GM21423 (cell line): ENCODE measurements around the gene LCA5L.
A peak's percentile ranks its signal among the peaks of the same experiment; 100 is the strongest.

Experiments used
- ATAC-seq: cut with Tn5 transposase; IDR thresholded peaks from one replicate; pipeline ENCODE4 v1.9.1; 2021; ENCODE audit warnings: mild to moderate bottlenecking, moderate library complexity; ENCODE audit not compliant: unreplicated experiment

LCA5L gene

GRCh38 chr21:39445321-39446269, at the start of gene LCA5L:
TSS of gene LCA5L (minus strand) at chr21:39445778. CDS start at chr21:39428493, 17,285 bp downstream.
- ATAC-seq: peak; percentile 91

- no peak for ATAC-seq
These were observed 43.9 kb upstream of the LCA5L start for GRCh38 chr21:39489380-39489924.

DNA sequence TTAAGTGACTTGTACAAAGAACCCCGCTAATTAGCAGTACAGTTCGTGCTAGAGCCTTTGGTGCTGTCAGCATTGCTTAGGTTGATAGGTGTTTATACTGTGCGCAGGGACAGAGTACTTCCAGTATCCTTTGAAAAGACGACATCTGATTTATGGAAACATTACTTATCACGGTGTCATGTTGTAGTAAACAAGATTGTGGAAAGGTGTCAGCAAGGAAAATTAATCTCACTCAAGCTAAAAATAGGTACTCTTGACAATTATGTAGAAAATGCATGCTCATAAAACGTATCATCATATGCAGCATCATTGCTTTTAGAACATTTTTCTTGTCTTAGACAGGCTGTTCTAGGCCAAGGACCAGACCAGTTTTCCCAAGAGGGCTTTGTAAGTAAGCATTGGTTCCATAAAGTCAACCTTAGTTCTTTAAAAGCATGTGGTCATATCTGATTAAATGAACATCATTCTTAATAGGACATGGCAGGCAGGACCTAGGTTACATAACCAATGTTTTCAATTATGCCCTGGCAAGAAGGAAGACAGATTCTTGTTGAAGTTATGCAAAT, 39.2 kb upstream of the LCA5L start:
- ATAC-seq: no peak

DNA sequence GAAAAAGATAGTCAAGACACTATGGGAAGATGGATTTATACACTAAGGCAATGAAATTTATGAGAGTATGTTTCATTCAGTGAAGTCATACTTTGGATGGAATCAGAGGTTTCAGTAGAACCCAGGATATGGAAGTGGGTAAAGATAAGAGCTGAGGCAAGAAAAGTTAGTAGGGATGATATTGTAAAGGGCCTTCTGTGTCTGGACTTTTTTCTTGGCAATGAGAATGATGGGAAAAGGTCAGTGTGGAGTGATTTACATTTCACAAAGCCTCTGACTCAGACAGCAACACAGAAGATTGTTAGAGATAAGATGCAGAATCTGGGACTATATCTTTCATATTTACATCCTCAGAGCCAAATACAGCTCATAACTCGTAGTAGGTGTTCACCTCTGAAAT, 38.3 kb upstream of the LCA5L start:
- ATAC-seq: no peak

- ATAC-seq: no peak
These were observed 36.3 kb upstream of the LCA5L start for GRCh38 chr21:39481886-39482285.

DNA sequence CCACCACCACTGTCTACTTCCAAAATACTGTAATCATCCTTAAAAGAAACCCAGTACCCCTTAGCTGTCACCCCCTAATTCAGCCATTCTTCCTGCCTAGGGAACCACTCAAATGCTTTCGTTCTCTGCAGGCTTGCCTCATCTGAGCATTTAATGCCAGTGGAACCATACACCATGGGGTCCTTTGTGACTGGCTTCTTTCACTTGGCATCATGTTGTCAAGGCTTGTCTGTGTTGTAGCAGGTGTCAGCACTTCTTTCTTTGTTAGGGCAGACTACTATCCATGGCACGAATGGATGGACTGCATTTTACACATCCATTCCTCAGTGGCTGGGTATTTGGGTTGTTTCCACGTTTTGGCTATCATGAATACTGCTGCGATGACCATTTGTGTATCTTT, 34.7 kb upstream of the LCA5L start:
- no peak for ATAC-seq

DNA sequence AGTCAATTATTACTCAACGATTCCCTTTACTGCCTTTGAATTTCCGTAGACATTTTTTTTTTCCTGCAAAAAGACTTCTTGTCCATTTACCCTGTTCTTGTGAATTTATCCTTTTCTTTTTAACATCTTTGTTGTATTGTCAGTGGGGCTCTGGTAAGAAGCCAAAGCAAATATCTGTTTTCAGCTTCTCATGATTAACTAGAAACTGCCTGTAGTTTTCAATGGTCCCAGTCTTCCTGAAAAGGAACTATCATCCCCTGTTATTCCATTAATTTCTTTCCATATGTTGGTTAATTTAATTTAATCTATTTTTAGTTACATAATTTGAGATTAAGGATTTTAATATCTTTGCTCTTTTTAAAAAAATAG, 34.2 kb upstream of the LCA5L start:
- ATAC-seq: no peak

DNA sequence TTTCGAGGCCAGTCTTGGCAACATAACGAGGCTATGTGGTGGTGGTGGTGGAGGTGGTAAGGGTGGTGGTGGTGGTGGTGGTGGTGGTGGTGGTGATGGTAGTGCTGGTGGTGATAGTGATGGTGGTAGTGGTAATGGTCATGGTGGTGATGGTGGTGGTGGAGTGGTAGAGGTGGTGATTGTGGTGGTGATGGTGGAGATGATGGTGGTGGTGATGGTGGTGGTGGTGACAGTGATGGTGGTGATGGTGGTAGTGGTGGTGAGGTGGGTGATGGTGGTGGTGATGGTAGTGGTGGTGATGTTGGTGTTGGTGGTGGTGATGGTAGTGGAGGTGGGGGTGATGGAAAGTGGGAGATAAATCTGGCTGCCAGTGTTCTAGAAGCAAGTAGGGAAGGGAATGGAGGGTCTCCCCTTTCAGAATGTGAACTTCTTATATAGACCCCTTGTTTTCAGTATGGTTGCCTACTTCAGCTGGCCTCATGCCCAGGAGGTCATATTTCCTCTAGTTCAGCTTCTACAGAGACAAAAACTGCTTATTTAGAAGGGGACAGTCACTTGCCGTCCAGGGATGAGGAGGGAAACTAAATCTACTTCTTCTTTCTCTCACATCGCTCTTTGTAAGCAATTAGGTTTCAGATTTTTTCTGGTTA, 33.7 kb upstream of the LCA5L start:
- ATAC-seq: no peak

DNA sequence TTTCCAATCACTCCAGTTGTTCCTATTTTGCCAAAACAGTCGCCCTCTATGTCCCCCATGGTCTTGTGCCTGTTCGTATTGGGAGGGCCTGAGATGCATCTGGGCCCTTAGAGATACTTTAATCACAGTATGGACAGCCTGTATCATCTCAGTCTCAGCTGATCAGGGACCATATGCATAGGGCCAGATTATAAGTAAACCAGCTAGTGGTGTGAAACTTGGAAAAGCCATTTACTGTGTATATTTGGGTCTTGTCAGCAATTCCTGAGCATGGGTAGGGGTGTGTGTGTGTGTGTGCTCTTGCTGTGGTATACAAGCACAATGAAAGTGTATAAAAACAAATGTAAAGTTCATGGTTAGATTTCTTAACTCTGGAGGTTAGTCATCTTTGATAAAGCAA, 29.0 kb upstream of the LCA5L start:
- no peak for ATAC-seq

- no peak for ATAC-seq
These were observed 27.2 kb upstream of the LCA5L start for GRCh38 chr21:39472786-39473185.

DNA sequence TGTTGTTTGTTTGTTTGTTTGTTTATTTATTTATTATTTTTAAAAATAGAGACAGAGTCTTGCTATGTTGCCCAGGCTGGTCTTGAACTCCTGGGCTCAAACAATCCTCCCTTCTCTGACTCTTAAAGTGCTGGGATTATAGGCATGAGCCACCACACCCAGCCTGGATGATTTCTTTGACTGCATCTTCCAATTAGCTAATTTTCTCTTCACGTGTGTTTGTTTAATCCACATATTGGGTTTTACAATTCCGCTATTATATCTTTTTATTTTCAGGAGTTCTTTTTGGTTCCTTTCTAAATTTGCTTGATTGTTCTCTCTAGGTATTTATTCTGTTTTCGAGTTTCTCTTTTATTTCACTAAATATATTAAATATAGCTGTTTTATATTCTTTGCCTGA, 26.0 kb upstream of the LCA5L start:
- ATAC-seq: no peak

GRCh38 chr21:39468559-39468958, 23.0 kb upstream of the LCA5L start:
- ATAC-seq: no peak

DNA sequence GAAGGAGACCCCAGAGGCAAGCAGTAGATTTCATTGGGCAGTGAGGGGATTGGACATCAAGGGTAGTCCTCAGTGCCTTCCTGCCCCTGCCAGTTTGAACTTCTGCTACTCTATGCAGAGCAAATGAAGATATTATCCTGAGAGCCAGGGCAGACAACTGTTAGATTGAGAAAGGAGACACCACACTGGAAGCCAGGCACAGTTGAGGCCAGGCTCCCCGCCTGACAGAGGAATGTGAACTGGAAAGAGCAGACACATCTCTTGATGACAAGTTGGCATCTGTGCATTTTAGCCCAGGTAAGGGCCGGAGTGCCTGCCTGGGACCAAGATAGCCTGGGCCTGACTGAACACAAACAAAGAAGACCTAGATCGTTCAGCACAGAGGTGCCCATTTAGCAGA, 22.2 kb upstream of the LCA5L start:
- ATAC-seq: no peak

GRCh38 chr21:39466584-39466983, 21.0 kb upstream of the LCA5L start:
- ATAC-seq: no peak

DNA sequence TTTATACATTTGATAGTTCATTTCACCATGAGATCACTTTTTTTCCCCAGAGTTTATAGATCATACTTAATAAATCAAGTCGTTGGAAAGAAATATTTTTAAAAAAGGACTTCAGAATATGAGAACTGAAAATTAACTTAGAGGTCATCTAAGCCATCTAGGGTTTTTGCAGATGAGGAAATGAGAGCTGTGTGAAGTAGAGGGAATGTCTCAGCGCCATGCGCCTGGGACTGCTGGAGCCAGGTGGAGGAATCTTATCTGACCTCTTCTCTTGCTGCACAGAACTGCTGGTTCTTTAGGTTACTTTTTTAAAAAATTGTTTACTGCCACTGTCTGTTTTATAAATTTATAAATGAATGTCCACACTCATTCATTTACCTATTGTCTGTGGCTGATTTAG, 17.7 kb upstream of the LCA5L start:
- no peak for ATAC-seq

DNA sequence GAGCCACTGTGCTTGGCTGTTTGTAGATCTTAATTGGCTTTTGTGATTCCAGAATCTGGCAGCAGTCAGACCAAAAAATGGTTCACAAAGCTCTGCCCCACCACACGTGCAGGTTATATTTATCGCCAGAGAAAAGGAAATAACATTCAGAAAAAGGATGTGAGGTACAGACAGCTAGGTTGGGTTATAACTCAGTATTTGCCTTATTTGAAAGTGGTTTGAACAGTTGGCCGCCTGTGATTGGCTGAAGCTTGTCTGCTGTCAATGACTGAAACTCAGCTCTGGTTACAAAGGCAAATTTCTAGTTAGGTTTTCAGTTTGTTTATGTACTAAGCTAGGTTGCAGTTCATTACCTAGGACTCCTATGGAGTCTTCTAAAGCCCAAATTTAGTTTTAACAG, 15.8 kb upstream of the LCA5L start:
- ATAC-seq: peak; percentile 65

- no peak for ATAC-seq
These were observed 11.1 kb upstream of the LCA5L start for GRCh38 chr21:39456665-39457064.

DNA sequence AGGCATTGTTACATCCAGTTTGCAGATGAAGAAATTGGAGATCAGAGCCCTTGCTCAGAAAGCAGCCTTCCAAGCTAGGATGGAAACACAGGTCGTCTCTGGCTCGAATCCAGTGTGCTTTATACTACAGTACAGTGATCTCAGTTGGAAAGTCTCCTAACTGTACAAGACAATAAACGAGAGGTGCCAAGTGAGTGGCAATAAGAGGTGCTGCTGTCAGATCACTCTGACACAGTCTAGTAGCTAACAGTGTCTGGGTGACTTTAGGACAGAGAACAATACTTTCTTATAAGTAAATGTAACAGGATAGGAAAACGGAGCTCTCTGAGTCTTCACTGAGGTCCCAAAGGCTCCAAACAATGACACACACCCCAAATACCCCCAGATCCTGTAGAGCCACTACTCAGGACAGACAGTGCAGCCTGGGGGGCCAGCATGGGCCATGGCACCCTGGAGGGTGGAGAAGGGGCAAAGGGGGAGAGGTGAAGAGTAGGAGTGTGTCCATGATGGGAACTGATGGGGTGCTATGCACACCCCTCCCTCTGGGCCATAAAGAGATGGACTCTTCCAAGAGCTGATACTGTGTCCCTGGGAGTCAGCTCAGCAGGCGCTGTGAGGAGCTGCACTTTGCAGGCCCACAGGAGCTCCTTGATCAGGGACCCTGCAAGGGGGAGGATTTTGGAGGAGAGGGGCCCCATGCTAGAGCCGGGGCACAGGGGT, 9.5 kb upstream of the LCA5L start:
- ATAC-seq: no peak

DNA sequence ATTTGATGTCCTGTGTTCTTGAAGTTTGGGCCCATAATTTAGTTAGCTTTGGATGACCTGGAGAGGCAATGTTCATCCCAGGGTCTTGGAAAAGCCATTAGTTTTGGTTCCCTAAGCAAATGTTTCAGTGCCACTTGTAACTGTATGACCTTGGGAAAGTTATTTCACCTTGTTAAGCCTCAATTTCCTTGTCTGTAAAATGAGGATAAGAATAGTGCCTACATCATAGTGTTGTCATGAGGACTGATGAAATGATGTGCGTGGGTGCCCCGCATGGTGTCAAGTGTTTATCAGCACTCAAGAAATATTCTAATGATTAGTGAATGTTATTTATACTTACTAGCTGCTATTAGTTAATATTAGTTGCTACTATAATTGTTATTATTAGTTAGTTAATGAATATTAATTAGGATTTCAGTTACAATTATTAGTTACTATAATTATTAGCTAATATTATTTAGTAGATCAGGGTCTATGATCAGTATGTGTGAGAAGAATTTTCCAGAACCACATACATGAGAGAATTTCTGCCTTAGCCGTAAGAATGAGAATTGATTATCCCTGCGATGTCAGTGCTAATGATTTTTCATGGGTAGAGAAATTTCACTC, 8.1 kb upstream of the LCA5L start:
- ATAC-seq: no peak

GRCh38 chr21:39452970-39453342, 7.4 kb upstream of the LCA5L start:
- no peak for ATAC-seq
